WTC11 (cell line): ENCODE measurements around the gene FNDC3A. TPM values are rescaled to one million over a fixed set of nuclear protein-coding genes. Genes with fewer than 3 reads are reported as not detected.

Source experiments
- ATAC-seq: fragments of 200-7000 bp; cut with Tn5 transposase; 2 replicates; pipeline ENCODE4 v1.10.0; 2021; ENCODE audit warnings: mild to moderate bottlenecking, moderate library complexity
- CTCF ChIA-PET: fragments of 300-600 bp; sonication (Branson Sonifier 250); formaldehyde crosslinking; loops from one replicate; lab custom pipeline; 2021; ENCODE audit warnings: antibody characterized with exemption; lab: Charles Lee
- POLR2A ChIA-PET: fragments of 350-600 bp; sonication (Branson Sonifier 250); formaldehyde crosslinking; loops from one replicate; lab custom pipeline; 2021; ENCODE audit warnings: antibody characterized with exemption; lab: Charles Lee
- DNase-seq: peaks from one replicate; pipeline ENCODE4 v3.0.0; 2021; ENCODE audit warnings: low spot score
- H3K27ac Mint-ChIP-seq: 2 replicates; pipeline ENCODE4 v1.8.0; 2021; ENCODE audit warnings: mixed read lengths
- H3K27me3 Mint-ChIP-seq: 2 replicates; pipeline ENCODE4 v1.8.0; 2021; ENCODE audit warnings: low read depth, mild to moderate bottlenecking, moderate library complexity, mixed read lengths
- H3K36me3 Mint-ChIP-seq: 2 replicates; pipeline ENCODE4 v1.8.0; 2021; ENCODE audit warnings: mixed read lengths
- H3K4me1 Mint-ChIP-seq: 2 replicates; pipeline ENCODE4 v1.8.0; 2022; ENCODE audit warnings: mixed read lengths
- H3K4me3 Mint-ChIP-seq: 2 replicates; pipeline ENCODE4 v1.8.0; 2021; ENCODE audit warnings: mild to moderate bottlenecking, moderate library complexity, mixed read lengths
- H3K9me3 Mint-ChIP-seq: 2 replicates; pipeline ENCODE4 v1.8.0; 2021; ENCODE audit warnings: mixed read lengths
- AFF4 ChIP-seq: sonication (generic); formaldehyde crosslinking; IDR thresholded peaks from 2 replicates; pipeline ENCODE4 v1.8.1; 2023; ENCODE audit warnings: mild to moderate bottlenecking, missing genetic modification reagents, borderline replicate concordance
- ATF1 ChIP-seq: sonication (generic); formaldehyde crosslinking; IDR thresholded peaks from 2 replicates; pipeline ENCODE4 v1.8.1; 2023; ENCODE audit warnings: mild to moderate bottlenecking, moderate library complexity, missing genetic modification reagents
- E2F5 ChIP-seq: sonication (generic); formaldehyde crosslinking; IDR thresholded peaks from 2 replicates; pipeline ENCODE4 v1.8.1; 2022; ENCODE audit warnings: mild to moderate bottlenecking, moderate library complexity, missing genetic modification reagents
- ESRRA ChIP-seq: sonication (generic); formaldehyde crosslinking; IDR thresholded peaks from 2 replicates; pipeline ENCODE4 v1.8.1; 2022; ENCODE audit warnings: mild to moderate bottlenecking, missing genetic modification reagents, borderline replicate concordance
- GABPB1 ChIP-seq: sonication (generic); formaldehyde crosslinking; IDR thresholded peaks from 2 replicates; pipeline ENCODE4 v1.8.1; 2023; ENCODE audit warnings: mild to moderate bottlenecking, missing genetic modification reagents
- PRDM15 ChIP-seq: sonication (generic); formaldehyde crosslinking; IDR thresholded peaks from 2 replicates; pipeline ENCODE4 v1.8.0; 2022; ENCODE audit warnings: missing genetic modification reagents
- PRRX2 ChIP-seq: fragments of 250-450 bp; sonication (Bioruptor Pico); IDR thresholded peaks from 2 replicates; pipeline ENCODE4 v1.8.0; 2021; ENCODE audit warnings: mild to moderate bottlenecking
- STAT6 ChIP-seq: sonication (generic); formaldehyde crosslinking; conservative IDR thresholded peaks from 2 replicates; pipeline ENCODE4 v1.8.1; 2023; ENCODE audit warnings: mild to moderate bottlenecking, low read depth, missing genetic modification reagents, moderate library complexity
- TEAD1 ChIP-seq: sonication (generic); formaldehyde crosslinking; IDR thresholded peaks from 2 replicates; pipeline ENCODE4 v1.8.0; 2022; ENCODE audit warnings: mild to moderate bottlenecking, missing genetic modification reagents
- total RNA-seq: library from RNA; stranded (reverse); gene quantifications from 3 replicates; pipeline ENCODE4 v1.2.3, GENCODE V29; 2021

Gene FNDC3A
- total RNA-seq, 1 experiment from 2014 or later: 24.8 TPM

GRCh38 chr13:48949566-48950500 lies 25.9 kb upstream of the FNDC3A start:
- POLR2A ChIA-PET: no interaction called here
- no peak overlapping the region for H3K27ac Mint-ChIP-seq
- no peaks in the 10 kb centered on the region; the same call in 1 of the 2 replicates for H3K27me3 Mint-ChIP-seq
- TF ChIP-seq ATF1 (CRISPR knock-in tag) (no peak), TEAD1 (CRISPR knock-in tag) (no peak), STAT6 (CRISPR knock-in tag) (no peak), E2F5 (no peak), PRRX2 (CRISPR knock-in tag) (no peak), ESRRA (CRISPR knock-in tag) (no peak)
- TF ChIP-seq, all 79 proteins: peak for 0
- no peaks in the 10 kb centered on the region for H3K9me3 Mint-ChIP-seq
- H3K36me3 Mint-ChIP-seq: no peaks in the 10 kb centered on the region
- H3K4me1 Mint-ChIP-seq: 0 out of 2 replicates have a peak, but pooled peaks cover 3% of the 10 kb centered on the region
- no peak overlapping the region for H3K4me3 Mint-ChIP-seq
- CTCF ChIA-PET: no interaction called here
- DNase-seq (no peak), ATAC-seq (no peak)

- Mint-ChIP-seq H3K4me3 (no peak overlapping the region), H3K27ac (no peak overlapping the region), H3K9me3 (no peaks in the 10 kb centered on the region), H3K4me1 (0 out of 2 replicates have a peak, but pooled peaks cover 3% of the 10 kb centered on the region), H3K27me3 (no peaks in the 10 kb centered on the region; the same call in 1 of the 2 replicates), H3K36me3 (no peaks in the 10 kb centered on the region)
- DNase-seq (no peak), ATAC-seq (no peak)
- TF ChIP-seq GABPB1 (CRISPR knock-in tag): peak; percentile 64
- TF ChIP-seq AFF4 (CRISPR knock-in tag): no peak
- CTCF ChIA-PET: no interaction called here
- POLR2A ChIA-PET: no interaction called here
These were observed 25.2 kb upstream of the FNDC3A start for GRCh38 chr13:48950501-48950875.

- no peak overlapping the region for H3K4me3 Mint-ChIP-seq
- DNase-seq (no peak), ATAC-seq (no peak)
- no peak overlapping the region for H3K27ac Mint-ChIP-seq
- no peaks in the 10 kb centered on the region; the same call in 1 of the 2 replicates for H3K27me3 Mint-ChIP-seq
- ChIA-PET CTCF (no interaction called here), POLR2A (no interaction called here)
- no peak for TF ChIP-seq PRDM15 (CRISPR knock-in tag)
- no peaks in the 10 kb centered on the region for H3K36me3 Mint-ChIP-seq
- H3K9me3 Mint-ChIP-seq: no peaks in the 10 kb centered on the region
- peaks cover 3% of the 10 kb centered on the region; the same call in 1 of the 2 replicates for H3K4me1 Mint-ChIP-seq
These were observed 21.6 kb upstream of the FNDC3A start for GRCh38 chr13:48954081-48954480.
